ENCODE results near the gene KLHL10. TPM values are rescaled to one million over a fixed set of nuclear protein-coding genes. Genes with fewer than 3 reads are reported as not detected.
"Not testable (repeated sequence)": the region's sequence is repeated elsewhere in the genome, so short reads cannot be mapped to it uniquely, and the experiment has no call there.

KLHL10 gene
- total and polyA plus RNA-seq, 8 donors = 0.06 to 0.43 (median 0.23) TPM; not detected in 2

DNA sequence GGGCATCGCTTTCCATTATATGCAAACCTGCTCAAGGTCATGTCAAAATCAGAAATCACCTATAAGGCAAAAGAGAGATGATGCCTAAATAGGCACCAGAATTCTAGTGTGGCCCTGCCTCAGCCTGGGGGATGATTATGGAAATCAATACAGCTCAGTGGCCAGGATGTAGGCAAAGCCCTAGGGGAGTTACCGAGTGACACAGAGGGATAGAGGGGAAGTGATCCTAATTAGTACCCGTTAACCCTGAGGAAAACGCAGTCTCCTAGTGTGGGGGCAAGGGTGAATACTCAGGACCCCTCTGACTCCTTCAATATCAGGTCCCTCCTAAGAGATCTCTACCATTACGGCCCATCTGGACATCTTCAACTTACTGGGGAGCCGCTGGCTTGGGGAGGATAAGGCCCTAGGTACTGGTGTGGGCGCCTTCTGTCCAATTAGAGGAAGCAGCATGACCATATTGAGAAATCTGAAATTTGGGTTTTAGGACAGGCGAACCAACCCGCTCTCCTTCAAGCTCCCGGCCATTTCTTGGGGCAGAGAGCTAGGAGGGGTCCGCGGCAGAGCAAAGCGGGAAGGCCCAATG, 2.3 kb upstream of the KLHL10 start:
- peak overlapping the region; percentile 71 to 90 for H3K4me3 ChIP-seq
- peaks cover 0 to 19% of the 10 kb centered on the region in 2 donors for H3K36me3 ChIP-seq
- TF ChIP-seq, protein P1, sequence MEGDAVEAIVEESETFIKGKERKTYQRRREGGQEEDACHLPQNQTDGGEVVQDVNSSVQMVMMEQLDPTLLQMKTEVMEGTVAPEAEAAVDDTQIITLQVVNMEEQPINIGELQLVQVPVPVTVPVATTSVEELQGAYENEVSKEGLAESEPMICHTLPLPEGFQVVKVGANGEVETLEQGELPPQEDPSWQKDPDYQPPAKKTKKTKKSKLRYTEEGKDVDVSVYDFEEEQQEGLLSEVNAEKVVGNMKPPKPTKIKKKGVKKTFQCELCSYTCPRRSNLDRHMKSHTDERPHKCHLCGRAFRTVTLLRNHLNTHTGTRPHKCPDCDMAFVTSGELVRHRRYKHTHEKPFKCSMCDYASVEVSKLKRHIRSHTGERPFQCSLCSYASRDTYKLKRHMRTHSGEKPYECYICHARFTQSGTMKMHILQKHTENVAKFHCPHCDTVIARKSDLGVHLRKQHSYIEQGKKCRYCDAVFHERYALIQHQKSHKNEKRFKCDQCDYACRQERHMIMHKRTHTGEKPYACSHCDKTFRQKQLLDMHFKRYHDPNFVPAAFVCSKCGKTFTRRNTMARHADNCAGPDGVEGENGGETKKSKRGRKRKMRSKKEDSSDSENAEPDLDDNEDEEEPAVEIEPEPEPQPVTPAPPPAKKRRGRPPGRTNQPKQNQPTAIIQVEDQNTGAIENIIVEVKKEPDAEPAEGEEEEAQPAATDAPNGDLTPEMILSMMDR (IDR thresholded peaks at IDR 0.05) = no peak
- peaks cover 4 to 15% of the 10 kb centered on the region in 2 donors for H3K4me1 ChIP-seq
- peak overlapping the region in 1 of 2 donors; percentile 55 for H3K27ac ChIP-seq
- H3K27me3 ChIP-seq = peaks cover 0 to 14% of the 10 kb centered on the region in 2 donors
- no peaks in the 10 kb centered on the region for H3K9me3 ChIP-seq
- peak; percentile 62 for ATAC-seq
- DNase-seq = no peak
- intact Hi-C loops (cut with DNase I) = no loop called here

DNA sequence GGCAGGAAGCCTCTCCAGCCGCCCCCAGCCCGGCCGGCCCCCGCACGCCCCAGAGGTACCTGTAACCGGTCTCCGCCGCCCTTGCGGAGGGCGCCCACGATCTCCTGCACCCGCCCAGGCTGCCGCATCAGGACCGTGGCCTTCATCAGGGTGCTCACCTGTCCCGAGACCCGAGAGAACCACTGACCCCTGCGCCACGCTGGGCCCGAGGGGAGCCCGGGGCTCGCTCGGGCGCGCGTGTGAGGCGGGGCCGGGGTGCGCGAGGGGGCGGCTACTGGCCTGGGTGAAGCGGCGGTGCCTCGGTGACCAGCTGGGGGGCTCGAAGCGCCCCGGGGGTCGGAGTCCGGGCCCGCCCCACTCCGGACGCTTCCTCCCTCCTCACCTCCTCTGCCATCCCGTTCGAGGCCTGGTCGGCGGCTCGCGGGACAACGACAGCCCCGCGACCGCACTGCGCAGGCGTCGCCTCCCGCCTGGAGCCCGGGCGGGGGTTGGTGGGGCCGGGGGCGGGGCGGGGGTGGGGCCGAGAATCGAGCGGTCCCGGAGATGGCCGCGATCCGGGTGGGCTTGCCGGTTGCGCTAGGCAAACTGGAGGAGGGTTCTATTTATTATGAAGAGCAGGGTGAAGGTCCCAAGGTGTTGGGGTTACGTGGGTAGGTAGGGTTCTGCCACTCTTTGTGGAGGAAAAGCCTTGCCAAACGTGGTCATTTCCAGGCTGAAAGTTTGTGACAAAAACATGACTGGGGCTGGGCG, 1.6 kb upstream of the KLHL10 start, which contains the start of gene NT5C3B:
Gene NT5C3B, minus strand, starts transcription at position 433 of the 750 bp plus-strand sequence. Its CDS starts 39 bp downstream, at position 394.
- H3K9me3 ChIP-seq = no peaks in the 10 kb centered on the region
- peak; percentile 46 to 86 (median 62) for DNase-seq
- H3K27me3 ChIP-seq = peaks cover 0 to 14% of the 10 kb centered on the region in 2 donors
- TF ChIP-seq, protein P1 (IDR thresholded peaks at IDR 0.05) = no peak
- peaks cover 0 to 13% of the 10 kb centered on the region in 2 donors for H3K36me3 ChIP-seq
- H3K4me1 ChIP-seq = peaks cover 4 to 15% of the 10 kb centered on the region in 2 donors
- peak within 1 kb of the TSS; percentile 35 to 55 for H3K27ac ChIP-seq
- peak; percentile 96 for ATAC-seq
- H3K4me3 ChIP-seq = peak within 1 kb of the TSS; percentile 71 to 90
- intact Hi-C loops (cut with DNase I) = no loop called here

DNA sequence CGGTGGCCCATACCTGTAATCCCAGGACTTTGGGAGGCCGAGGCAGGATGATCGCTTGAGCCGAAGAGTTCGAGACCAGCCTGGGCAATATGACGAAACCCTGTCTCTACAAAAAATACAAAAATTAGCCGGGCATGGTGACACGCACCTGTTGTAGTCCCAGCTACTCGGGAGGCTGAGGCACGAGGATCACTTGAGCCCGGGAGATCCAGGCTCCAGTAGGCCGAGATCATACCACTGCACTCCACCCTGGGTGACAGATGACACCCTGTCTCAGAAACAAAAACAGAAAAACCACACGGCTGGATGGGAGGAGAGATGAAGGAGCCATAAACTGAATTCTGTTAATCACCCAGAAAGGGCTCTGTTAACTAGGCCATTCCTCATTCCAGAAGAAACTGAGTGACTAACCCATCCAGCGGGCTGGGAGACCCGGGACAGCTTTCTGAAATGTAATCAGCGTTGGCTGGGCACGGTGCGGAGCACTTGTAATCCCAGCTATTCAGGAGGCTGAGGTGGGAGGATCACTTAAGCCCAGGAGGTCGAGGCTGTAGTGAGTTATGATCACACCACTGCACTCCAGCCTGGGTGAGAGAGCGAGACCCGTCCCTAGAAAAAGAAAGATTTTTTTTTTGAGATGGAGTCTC, 952 bp upstream of the KLHL10 start:
- H3K4me1 ChIP-seq = peaks cover 4 to 15% of the 10 kb centered on the region in 2 donors
- DNase-seq (no peak), ATAC-seq (peak; percentile 4)
- H3K36me3 ChIP-seq = peaks cover 0 to 6% of the 10 kb centered on the region in 2 donors
- H3K27ac ChIP-seq = no peak overlapping the region
- intact Hi-C loops (cut with DNase I) = no loop called here
- peak overlapping the region; percentile 71 to 90 for H3K4me3 ChIP-seq
- no peaks in the 10 kb centered on the region for H3K9me3 ChIP-seq
- TF ChIP-seq, protein P1 (IDR thresholded peaks at IDR 0.05) = no peak
- H3K27me3 ChIP-seq = peaks cover 0 to 14% of the 10 kb centered on the region in 2 donors

DNA sequence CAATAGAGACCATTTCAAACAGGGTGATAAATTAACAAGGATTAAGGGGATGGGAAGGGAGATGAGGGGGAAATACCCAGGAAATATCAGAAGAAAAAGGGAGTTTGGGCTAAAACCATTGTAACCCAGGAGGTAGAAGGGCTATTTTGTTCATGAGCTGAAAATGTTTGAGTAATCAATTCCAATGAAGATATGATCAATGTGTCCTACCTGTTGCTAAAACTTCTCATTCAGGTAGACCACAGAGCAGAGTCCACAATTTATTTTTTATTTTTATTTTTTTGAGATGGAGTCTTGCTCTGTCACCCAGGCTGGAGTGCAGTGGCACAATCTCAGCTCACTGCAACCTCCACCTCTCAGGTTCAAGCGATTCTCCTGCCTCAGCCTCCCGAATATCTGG, 1.8 kb downstream of the KLHL10 start:
- H3K27ac ChIP-seq; H3K9me3 ChIP-seq; intact Hi-C loops (cut with DNase I); H3K36me3 ChIP-seq; ATAC-seq; H3K4me3 ChIP-seq; DNase-seq: not testable (repeated sequence)
- Histone ChIP-seq H3K27me3 (peaks cover 0 to 14% of the 10 kb centered on the region in 2 donors), H3K4me1 (peaks cover 4 to 15% of the 10 kb centered on the region in 2 donors)

DNA sequence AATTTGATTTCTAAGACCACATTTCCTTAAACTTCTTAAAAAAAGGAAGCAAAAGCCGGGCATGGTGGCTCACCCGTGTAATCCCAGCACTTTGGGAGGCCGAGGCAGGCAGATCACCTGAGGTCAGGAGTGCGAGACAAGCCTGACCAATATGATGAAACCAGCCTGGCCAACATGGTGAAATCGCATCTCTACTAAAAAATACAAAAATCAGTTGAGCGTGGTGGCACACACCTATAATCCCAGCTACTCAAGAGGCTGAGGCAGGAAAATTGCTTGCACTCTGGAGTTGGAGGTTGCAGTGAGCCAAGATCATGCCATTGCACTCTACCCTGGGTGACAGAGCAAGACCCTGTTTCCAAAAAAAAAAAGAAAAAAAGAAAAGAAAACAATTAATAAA, 3.2 kb downstream of the KLHL10 start:
- H3K9me3 ChIP-seq; H3K4me3 ChIP-seq; ATAC-seq; intact Hi-C loops (cut with DNase I); H3K27ac ChIP-seq; H3K27me3 ChIP-seq; H3K4me1 ChIP-seq; H3K36me3 ChIP-seq; DNase-seq: not testable (repeated sequence)

DNA sequence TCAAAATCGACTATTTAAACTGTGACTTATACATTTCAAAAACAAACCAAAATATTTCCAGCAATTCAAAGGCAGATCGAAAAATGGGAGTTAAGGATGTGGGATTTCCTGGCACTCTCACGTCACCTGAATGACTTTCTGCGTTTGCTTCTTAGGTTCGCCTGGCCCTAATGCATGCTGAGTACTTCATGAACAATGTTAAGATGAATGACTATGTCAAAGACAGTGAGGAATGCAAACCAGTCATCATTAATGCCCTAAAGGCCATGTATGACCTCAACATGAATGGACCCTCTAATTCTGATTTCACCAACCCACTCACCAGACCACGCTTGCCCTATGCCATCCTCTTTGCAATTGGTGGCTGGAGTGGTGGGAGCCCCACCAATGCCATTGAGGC, 7.3 kb downstream of the KLHL10 start:
- intact Hi-C loops (cut with DNase I) = no loop called here
- DNase-seq = no peak
- TF ChIP-seq, protein P1 (IDR thresholded peaks at IDR 0.05) = no peak
- Histone ChIP-seq H3K4me3 (no peak overlapping the region), H3K4me1 (no peaks in the 10 kb centered on the region), H3K36me3 (peaks cover 0 to 7% of the 10 kb centered on the region in 2 donors), H3K9me3 (no peaks in the 10 kb centered on the region), H3K27me3 (no peaks in the 10 kb centered on the region), H3K27ac (no peak overlapping the region)
- no peak for ATAC-seq
